ENCODE data around the gene SLC6A5. TPM values are rescaled to one million over a fixed set of nuclear protein-coding genes. Genes with fewer than 3 reads are reported as not detected.

Gene SLC6A5
- total RNA-seq, 4 donors from 2014 or later: not detected

GRCh38 chr11:20644360-20644759, 45.0 kb downstream of the SLC6A5 start:
- TF ChIP-seq CTCF (IDR thresholded peaks at IDR 0.05; ENCODE audit: low read depth): no peak

- TF ChIP-seq CTCF (IDR thresholded peaks at IDR 0.05; ENCODE audit: low read depth): no peak
Measured at GRCh38 chr11:20647976-20648565, 48.7 kb downstream of the SLC6A5 start.

GRCh38 chr11:20652150-20652806, 52.9 kb downstream of the SLC6A5 start:
- no peak for TF ChIP-seq CTCF (IDR thresholded peaks at IDR 0.05; ENCODE audit: low read depth)

- no peak for TF ChIP-seq CTCF (IDR thresholded peaks at IDR 0.05; ENCODE audit: low read depth)
Measured at GRCh38 chr11:20654038-20654437, 54.6 kb downstream of the SLC6A5 start.

GRCh38 chr11:20656901-20657300, 57.5 kb downstream of the SLC6A5 start:
- no peak for TF ChIP-seq CTCF (IDR thresholded peaks at IDR 0.05; ENCODE audit: low read depth)

- no peak for TF ChIP-seq CTCF (IDR thresholded peaks at IDR 0.05; ENCODE audit: low read depth)
Measured at GRCh38 chr11:20658135-20658534, 58.7 kb downstream of the SLC6A5 start.

GRCh38 chr11:20661445-20661844, 62.0 kb downstream of the SLC6A5 start:
- TF ChIP-seq CTCF (IDR thresholded peaks at IDR 0.05; ENCODE audit: low read depth): no peak

Measured in subcutaneous adipose tissue (tissue), 4 donors.